Ishikawa (cell line): ENCODE results near the gene S100A2.

ENCODE experiments used
- CEBPB ChIP-seq: IDR thresholded peaks from 2 replicates; pipeline ENCODE4 v1.6.1; 2012
- CREB1 ChIP-seq: IDR thresholded peaks from 2 replicates; pipeline ENCODE4 v1.6.1; 2012; ENCODE audit warnings: low read depth
- EGR1 ChIP-seq: IDR thresholded peaks from 2 replicates; pipeline ENCODE4 v1.6.1; 2012
- EP300 ChIP-seq: IDR thresholded peaks from 2 replicates; pipeline ENCODE4 v1.6.1; 2012; ENCODE audit warnings: borderline replicate concordance
- RAD21 ChIP-seq: IDR thresholded peaks from 2 replicates; pipeline ENCODE4 v1.6.1; 2012; ENCODE audit warnings: low read depth
- TAF1 ChIP-seq: IDR thresholded peaks from 2 replicates; pipeline ENCODE4 v1.6.1; 2012; ENCODE audit warnings: low read depth, mild to moderate bottlenecking

DNA sequence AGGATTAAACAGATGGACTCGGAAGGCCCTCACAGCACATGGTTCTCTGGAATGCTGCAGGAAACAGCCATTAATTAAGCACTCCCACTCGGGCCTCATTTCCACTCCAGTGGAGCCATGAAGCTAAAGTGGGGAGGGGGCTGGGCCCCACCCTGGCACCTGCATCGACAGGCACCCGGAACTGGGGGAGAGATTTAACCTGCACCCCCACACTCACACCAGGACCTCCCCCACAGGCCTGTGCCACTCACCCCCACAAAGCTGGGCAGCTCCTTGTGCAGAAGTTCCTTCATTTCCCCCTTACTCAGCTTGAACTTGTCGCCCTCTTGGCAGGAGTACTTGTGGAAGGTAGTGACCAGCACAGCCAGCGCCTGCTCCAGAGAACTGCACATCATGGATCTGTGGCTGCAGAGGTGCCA lies 2.2 kb downstream of the S100A2 start:
- TF ChIP-seq EGR1 (no peak), EP300 (no peak), TAF1 (no peak), RAD21 (no peak), CREB1 (no peak), CEBPB (no peak)
